KOPT-K1 (cell line): ENCODE measurements around the gene SHOC1.
"Not testable (repeated sequence)": the region's sequence is repeated elsewhere in the genome, so short reads cannot be mapped to it uniquely, and the experiment has no call there.

Experiments
- H3K27ac ChIP-seq: fragments of 200-600 bp; sonication (generic); 2 replicates; pipeline ENCODE4 v1.5.1; 2016; ENCODE audit warnings: antibody characterized with exemption, mild to moderate bottlenecking, low read depth, low read length; ENCODE audit not compliant: poor library complexity, severe bottlenecking
- H3K36me3 ChIP-seq: fragments of 200-600 bp; sonication (generic); 2 replicates; pipeline ENCODE4 v1.5.1; 2017; ENCODE audit warnings: antibody characterized with exemption, mild to moderate bottlenecking, low read length, moderate library complexity; ENCODE audit not compliant: insufficient read depth
- H3K9me3 ChIP-seq: fragments of 200-600 bp; sonication (generic); 2 replicates; pipeline ENCODE4 v1.5.1; 2017; ENCODE audit warnings: antibody characterized with exemption, low read length, mild to moderate bottlenecking; ENCODE audit not compliant: insufficient read depth, poor library complexity, severe bottlenecking

SHOC1 gene

DNA sequence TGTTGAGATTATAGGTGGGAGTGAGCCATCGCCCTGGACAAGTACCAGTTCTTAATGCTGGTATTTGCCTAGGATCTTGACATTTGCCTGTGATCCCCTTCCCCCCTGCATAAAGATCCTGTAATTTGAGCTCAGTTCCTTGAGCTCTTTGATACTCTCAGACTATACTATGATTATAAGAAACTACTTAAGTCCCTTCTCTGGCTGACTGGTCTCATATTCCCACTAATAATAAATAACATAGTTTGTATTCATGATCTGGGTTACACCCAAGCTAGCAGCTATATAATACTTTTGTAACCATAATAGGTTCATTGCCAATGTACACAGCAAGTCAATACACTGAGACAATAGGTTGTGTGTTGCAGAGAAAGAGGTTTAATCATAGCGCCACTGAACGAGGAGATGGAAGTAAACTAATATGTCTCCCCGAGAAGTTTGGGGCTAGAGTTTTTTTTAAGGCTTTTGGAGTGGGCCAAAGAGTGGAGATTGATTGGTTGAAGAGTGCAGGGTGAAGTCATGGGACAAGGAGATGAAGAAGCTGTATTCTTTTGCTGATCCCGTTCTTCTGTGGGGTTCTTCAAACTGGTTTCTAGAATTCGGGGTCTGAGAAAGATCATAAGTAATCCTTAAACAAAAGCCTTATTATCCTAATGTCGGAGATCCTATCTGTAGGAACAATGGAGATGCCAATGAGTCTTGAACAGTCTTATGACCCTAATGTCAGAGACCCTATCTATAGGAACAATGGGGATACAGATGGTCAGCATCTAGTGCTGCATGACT, 20.7 kb upstream of the SHOC1 start:
- Histone ChIP-seq H3K9me3 (no peaks in the 10 kb centered on the region), H3K27ac (no peak overlapping the region), H3K36me3 (no peaks in the 10 kb centered on the region)

- H3K36me3 ChIP-seq = no peaks in the 10 kb centered on the region
- no peaks in the 10 kb centered on the region for H3K9me3 ChIP-seq
- H3K27ac ChIP-seq = no peak overlapping the region
Measured at GRCh38 chr9:111812337-111812736, 17.6 kb upstream of the SHOC1 start.

- H3K9me3 ChIP-seq = no peaks in the 10 kb centered on the region
- no peaks in the 10 kb centered on the region for H3K36me3 ChIP-seq
- no peak overlapping the region for H3K27ac ChIP-seq
Measured at GRCh38 chr9:111810908-111811307, 16.2 kb upstream of the SHOC1 start.

DNA sequence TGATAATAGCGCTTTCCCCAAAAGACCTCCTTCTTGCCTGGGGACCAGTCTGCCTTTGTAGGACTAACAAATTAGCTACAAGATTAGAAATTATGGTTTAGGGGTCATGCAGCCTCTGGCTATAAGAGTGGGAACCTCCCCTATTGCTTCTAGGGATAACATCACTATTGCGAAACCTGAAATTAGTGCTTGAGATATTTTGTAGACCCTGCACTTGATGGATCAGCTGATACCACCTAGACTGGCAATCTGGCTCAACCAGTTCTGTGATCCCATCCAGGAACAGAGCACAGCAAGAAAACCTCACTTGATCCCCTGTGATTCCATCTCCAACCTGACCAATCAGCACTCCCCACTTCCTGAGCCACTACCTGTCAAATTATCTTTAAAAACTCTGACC, 15.7 kb upstream of the SHOC1 start:
- not testable (repeated sequence) for H3K27ac ChIP-seq, H3K36me3 ChIP-seq, H3K9me3 ChIP-seq

GRCh38 chr9:111807197-111807596, 12.5 kb upstream of the SHOC1 start:
- Histone ChIP-seq H3K36me3 (no peaks in the 10 kb centered on the region), H3K9me3 (no peaks in the 10 kb centered on the region), H3K27ac (no peak overlapping the region)

DNA sequence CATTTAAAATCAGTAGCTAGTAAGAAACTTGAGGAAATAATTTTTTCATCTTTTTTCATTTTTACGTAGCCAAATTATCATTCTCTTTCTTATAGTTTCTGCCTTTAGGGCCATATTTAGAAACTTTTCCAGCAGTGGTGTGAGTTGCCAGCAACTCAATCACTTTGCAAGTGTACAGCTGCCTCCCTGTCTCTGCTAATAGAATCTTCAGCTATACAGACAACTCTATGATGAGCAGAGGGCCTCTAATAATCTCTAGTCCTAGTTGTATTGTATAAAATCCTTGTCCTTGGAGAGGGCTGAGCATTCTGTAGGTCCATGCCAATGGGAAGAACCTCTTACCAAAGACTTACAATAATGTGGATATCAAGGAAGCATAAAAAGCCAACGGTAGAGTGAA, 11.5 kb upstream of the SHOC1 start:
- no peak overlapping the region for H3K27ac ChIP-seq

DNA sequence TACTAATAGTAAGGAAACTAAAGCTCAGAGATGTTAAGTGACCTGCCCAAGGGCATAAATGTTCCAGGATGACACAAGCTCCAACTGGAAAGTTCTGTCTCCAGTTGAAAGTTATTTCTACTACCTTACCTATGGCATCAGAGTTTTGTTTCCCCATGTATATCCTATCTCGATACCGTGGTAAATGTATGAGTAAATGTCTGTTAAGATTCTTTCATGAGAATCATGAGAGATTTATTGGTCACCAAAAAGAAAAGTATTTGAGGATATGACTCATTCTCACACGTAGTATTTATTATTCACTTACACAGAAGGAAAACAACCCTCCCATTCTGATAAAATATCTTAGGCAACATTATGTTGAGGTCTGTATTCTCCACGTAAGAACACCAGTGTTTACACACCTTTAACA, 11.1 kb upstream of the SHOC1 start:
- H3K36me3 ChIP-seq = no peaks in the 10 kb centered on the region
- H3K27ac ChIP-seq = no peak overlapping the region
- no peaks in the 10 kb centered on the region for H3K9me3 ChIP-seq

More for the DNA sequence above, 11.5 kb upstream of the SHOC1 start:
- Histone ChIP-seq H3K36me3 (no peaks in the 10 kb centered on the region), H3K9me3 (no peaks in the 10 kb centered on the region)

DNA sequence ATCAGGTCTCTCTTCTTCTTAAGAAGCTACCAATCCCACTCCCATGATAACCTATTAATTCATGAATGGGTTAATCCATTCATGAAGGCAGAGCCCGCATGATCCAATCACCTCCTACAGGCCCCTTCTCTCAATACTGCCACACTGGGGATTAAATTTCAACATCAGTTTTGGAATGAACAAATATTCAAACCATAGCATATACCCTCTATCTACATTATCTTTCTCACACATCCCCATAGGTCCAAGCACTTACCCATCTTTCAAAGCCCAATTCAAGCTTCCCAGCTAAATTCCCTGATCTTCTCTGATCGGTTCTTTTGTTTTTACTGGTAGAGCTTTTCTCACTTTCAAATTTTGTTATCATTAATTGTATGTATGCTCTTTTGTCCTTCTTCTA, 10.5 kb upstream of the SHOC1 start:
- no peaks in the 10 kb centered on the region for H3K9me3 ChIP-seq
- no peaks in the 10 kb centered on the region for H3K36me3 ChIP-seq
- H3K27ac ChIP-seq = no peak overlapping the region

DNA sequence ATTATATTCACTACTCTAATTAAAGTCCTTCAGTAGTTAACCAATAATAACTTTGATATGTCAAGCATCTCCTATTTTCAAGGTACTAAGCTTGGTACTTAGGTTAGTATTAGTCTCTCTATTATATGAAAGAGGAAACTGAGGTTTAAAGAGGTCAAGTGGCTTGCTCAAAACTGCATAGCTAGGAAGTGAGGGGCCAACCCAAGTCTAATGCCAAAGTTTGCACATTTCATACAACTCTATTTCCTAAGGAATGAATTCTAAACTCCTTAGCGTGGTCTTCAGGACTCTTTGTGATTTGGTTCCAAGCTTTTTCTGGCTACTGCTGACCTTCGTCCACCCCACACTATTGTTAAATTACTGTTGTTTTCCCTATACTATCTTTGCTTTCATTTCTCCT, 9.9 kb upstream of the SHOC1 start:
- no peaks in the 10 kb centered on the region for H3K36me3 ChIP-seq
- no peak overlapping the region for H3K27ac ChIP-seq
- H3K9me3 ChIP-seq = no peaks in the 10 kb centered on the region

DNA sequence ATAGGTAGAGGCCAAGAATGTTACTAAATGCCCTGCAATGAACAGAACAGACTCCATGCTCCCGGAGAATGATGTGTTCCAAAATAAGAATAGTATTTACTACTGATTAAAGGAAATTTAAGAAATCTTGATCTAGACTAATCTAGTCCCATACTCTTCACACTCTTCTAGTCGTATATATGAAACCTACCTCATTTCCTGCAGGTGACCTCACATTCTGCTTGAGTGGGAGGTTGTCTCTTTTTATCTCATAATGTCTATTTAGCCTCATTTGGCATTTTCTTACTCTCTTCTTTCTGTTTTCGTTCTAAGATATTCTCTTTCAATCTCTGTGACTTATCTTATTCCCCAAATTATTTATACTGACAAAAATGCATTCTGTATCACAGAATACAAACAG, 9.2 kb upstream of the SHOC1 start:
- Histone ChIP-seq H3K9me3 (no peaks in the 10 kb centered on the region), H3K27ac (no peak overlapping the region), H3K36me3 (no peaks in the 10 kb centered on the region)

GRCh38 chr9:111799915-111800526, 5.3 kb upstream of the SHOC1 start:
- H3K36me3 ChIP-seq = no peaks in the 10 kb centered on the region
- H3K27ac ChIP-seq = no peak overlapping the region
- no peaks in the 10 kb centered on the region for H3K9me3 ChIP-seq

DNA sequence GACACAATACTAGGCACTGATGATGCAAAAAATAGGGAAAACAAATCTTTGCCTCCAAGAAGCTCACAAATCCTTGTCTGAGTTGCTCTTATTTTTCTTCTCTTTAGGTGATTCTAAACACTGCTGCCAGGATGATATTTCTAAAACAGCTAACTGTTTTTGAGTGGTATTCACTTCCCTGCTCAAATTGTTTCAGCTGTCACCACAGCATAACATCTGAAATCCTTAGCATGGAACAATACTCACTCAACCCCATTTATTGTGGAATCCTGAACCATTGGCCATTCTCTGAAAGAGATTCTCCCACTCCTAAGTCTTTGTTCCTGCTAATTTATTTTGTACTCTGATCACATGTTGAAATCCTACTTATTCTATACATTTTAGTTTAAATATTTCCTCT, 4.8 kb upstream of the SHOC1 start:
- no peaks in the 10 kb centered on the region for H3K9me3 ChIP-seq
- H3K36me3 ChIP-seq = no peaks in the 10 kb centered on the region
- H3K27ac ChIP-seq = no peak overlapping the region

GRCh38 chr9:111798786-111799185, 4.0 kb upstream of the SHOC1 start:
- H3K27ac ChIP-seq = no peak overlapping the region
- no peaks in the 10 kb centered on the region for H3K9me3 ChIP-seq
- H3K36me3 ChIP-seq = no peaks in the 10 kb centered on the region

DNA sequence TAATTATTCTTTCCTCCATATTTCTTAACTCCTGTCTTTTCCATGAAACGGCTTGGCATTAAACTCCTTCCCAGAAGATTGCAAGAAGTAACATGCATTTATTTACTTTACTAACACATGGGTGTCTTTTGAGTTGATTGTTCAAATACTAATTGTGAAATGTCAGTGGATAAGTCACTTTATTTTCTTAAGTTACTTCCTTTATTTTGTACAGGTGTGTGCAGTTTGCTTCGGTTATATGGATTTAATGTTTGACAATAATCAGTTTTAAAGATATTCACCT, 761 bp upstream of the SHOC1 start:
- Histone ChIP-seq H3K36me3 (no peaks in the 10 kb centered on the region), H3K27ac (no peak overlapping the region), H3K9me3 (no peaks in the 10 kb centered on the region)

GRCh38 chr9:111791821-111792220, 2.9 kb downstream of the SHOC1 start:
- H3K9me3 ChIP-seq, H3K36me3 ChIP-seq, H3K27ac ChIP-seq: not testable (repeated sequence)

GRCh38 chr9:111789881-111790280, 4.9 kb downstream of the SHOC1 start:
- H3K27ac ChIP-seq = no peak overlapping the region
- H3K9me3 ChIP-seq = no peaks in the 10 kb centered on the region
- H3K36me3 ChIP-seq = no peaks in the 10 kb centered on the region
